ENCODE measurements around the gene FBXL19. TPM values are rescaled to one million over a fixed set of nuclear protein-coding genes. Genes with fewer than 3 reads are reported as not detected.

FBXL19 gene
- total and polyA plus RNA-seq, 9 of the 15 experiments (the other 6 are each of a cell fraction or from before 2014, with no cell fraction given), result 0.13 to 48.0 (median 13.5) TPM; not detected in 1

DNA sequence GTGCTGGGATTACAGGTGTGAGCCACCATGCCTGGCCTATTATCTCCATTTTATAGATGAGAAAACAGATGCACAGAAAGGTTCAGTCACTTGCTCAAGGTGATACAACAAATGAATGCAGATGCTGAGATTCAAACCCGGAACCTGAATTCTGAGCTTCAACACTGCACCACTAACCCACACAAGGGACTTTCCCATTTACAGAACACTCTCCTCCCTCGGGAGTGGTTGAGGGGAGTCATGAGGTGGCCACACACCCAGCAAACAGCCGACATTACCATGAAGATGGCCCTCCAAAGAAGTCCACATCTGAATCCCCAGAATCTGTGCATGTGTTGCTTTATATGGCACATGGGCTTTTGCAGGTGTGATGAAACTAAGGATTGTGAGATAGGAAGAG is 38.6 kb upstream of the FBXL19 start:
- ChIA-PET POLR2A (interaction anchor here (1.4 kb wide), 1 partner anchor 10 kb away, joined by 4 read pairs; no protein-coding TSS in a partner anchor), CTCF (ENCODE audit: low intra/inter-chr PET ratio) (no interaction called here)
- BruUV-seq (replicated peaks), result no TSS peak
- intact Hi-C loops (cut with micrococcal nuclease) (no loop called here), in situ Hi-C loops (cut with MboI) (no loop called here)
- Histone ChIP-seq H3K27ac (ENCODE audit: extremely low read depth, low read depth, low read length) (no peak overlapping the region), H2AFZ (ENCODE audit: low read depth, low read length) (no peak overlapping the region), H3K9me3 (replicated peaks; ENCODE audit: control insufficient read depth, insufficient read depth, low read depth, low read length) (no peaks in the 10 kb centered on the region), H3K4me2 (ENCODE audit: insufficient read depth, low read length) (no peak overlapping the region), H3K9me1 (ENCODE audit: control insufficient read depth, insufficient read depth, low read length) (no peaks in the 10 kb centered on the region), H3K79me2 (ENCODE audit: control insufficient read depth, insufficient read depth, low read length) (no peaks in the 10 kb centered on the region), H3K4me1 (replicated peaks in 1 of 2; ENCODE audit: control insufficient read depth in 2 of 2, insufficient read depth in 2 of 2, low read length in 2 of 2) (peaks cover 0 to 9% of the 10 kb centered on the region in 2 experiments; a peak in 2 of 5 replicates), H3K9ac (ENCODE audit: insufficient read depth in 1 of 2, low read depth in 2 of 2, low read length in 2 of 2) (no peak overlapping the region), H4K20me1 (replicated peaks; ENCODE audit: control insufficient read depth, insufficient read depth, low read length) (no peaks in the 10 kb centered on the region), H3K4me3 (no peak overlapping the region), H3K27me3 (ENCODE audit: control insufficient read depth in 2 of 2, insufficient read depth in 2 of 2, low read length in 2 of 2) (no peaks in the 10 kb centered on the region), H3K36me3 (ENCODE audit: control insufficient read depth, insufficient read depth, low read length) (peaks cover 41% of the 10 kb centered on the region; the same call in 2 of the 3 replicates)
- no peak for ATAC-seq
- FAIRE-seq, result no peak
- no peak for TF ChIP-seq HDAC3 (IDR thresholded peaks at IDR 0.05; ENCODE audit: borderline replicate concordance, partially characterized antibody)
- no peak for TF ChIP-seq HDAC6 (IDR thresholded peaks at IDR 0.05; ENCODE audit: low read depth, low read length)
- no peak for TF ChIP-seq MAFK (IDR thresholded peaks at IDR 0.05; ENCODE audit: low read length)
- no peak for TF ChIP-seq HNRNPUL1 (IDR thresholded peaks at IDR 0.05; ENCODE audit: low read length)
- TF ChIP-seq, protein P1, sequence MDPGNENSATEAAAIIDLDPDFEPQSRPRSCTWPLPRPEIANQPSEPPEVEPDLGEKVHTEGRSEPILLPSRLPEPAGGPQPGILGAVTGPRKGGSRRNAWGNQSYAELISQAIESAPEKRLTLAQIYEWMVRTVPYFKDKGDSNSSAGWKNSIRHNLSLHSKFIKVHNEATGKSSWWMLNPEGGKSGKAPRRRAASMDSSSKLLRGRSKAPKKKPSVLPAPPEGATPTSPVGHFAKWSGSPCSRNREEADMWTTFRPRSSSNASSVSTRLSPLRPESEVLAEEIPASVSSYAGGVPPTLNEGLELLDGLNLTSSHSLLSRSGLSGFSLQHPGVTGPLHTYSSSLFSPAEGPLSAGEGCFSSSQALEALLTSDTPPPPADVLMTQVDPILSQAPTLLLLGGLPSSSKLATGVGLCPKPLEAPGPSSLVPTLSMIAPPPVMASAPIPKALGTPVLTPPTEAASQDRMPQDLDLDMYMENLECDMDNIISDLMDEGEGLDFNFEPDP (CRISPR knock-in tag; IDR thresholded peaks at IDR 0.05), result no peak
- no peak for TF ChIP-seq ZNF253 (CRISPR knock-in tag; conservative IDR thresholded peaks at IDR 0.05)
- TF ChIP-seq, protein P2, sequence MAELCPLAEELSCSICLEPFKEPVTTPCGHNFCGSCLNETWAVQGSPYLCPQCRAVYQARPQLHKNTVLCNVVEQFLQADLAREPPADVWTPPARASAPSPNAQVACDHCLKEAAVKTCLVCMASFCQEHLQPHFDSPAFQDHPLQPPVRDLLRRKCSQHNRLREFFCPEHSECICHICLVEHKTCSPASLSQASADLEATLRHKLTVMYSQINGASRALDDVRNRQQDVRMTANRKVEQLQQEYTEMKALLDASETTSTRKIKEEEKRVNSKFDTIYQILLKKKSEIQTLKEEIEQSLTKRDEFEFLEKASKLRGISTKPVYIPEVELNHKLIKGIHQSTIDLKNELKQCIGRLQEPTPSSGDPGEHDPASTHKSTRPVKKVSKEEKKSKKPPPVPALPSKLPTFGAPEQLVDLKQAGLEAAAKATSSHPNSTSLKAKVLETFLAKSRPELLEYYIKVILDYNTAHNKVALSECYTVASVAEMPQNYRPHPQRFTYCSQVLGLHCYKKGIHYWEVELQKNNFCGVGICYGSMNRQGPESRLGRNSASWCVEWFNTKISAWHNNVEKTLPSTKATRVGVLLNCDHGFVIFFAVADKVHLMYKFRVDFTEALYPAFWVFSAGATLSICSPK (IDR thresholded peaks at IDR 0.05; ENCODE audit: borderline replicate concordance), result no peak
- TF ChIP-seq, protein P3, sequence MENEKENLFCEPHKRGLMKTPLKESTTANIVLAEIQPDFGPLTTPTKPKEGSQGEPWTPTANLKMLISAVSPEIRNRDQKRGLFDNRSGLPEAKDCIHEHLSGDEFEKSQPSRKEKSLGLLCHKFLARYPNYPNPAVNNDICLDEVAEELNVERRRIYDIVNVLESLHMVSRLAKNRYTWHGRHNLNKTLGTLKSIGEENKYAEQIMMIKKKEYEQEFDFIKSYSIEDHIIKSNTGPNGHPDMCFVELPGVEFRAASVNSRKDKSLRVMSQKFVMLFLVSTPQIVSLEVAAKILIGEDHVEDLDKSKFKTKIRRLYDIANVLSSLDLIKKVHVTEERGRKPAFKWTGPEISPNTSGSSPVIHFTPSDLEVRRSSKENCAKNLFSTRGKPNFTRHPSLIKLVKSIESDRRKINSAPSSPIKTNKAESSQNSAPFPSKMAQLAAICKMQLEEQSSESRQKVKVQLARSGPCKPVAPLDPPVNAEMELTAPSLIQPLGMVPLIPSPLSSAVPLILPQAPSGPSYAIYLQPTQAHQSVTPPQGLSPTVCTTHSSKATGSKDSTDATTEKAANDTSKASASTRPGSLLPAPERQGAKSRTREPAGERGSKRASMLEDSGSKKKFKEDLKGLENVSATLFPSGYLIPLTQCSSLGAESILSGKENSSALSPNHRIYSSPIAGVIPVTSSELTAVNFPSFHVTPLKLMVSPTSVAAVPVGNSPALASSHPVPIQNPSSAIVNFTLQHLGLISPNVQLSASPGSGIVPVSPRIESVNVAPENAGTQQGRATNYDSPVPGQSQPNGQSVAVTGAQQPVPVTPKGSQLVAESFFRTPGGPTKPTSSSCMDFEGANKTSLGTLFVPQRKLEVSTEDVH (IDR thresholded peaks at IDR 0.05; ENCODE audit: low read depth, partially characterized antibody), result no peak
- TF ChIP-seq ETS2 (tag; IDR thresholded peaks at IDR 0.05; ENCODE audit: borderline replicate concordance, poor library complexity, severe bottlenecking), result no peak
- TF ChIP-seq HDAC1 (IDR thresholded peaks at IDR 0.05), result no peak
- TF ChIP-seq MCM7 (IDR thresholded peaks at IDR 0.05), result no peak
- TF ChIP-seq LEF1 (IDR thresholded peaks at IDR 0.05), result no peak
- TF ChIP-seq MIER1 (IDR thresholded peaks at IDR 0.05; ENCODE audit: low read depth), result no peak
- TF ChIP-seq ZBTB7A (IDR thresholded peaks at IDR 0.05; ENCODE audit: borderline replicate concordance, control insufficient read depth, low read depth, low read length), result no peak
- no peak for TF ChIP-seq ZNF696 (CRISPR knock-in tag; conservative IDR thresholded peaks at IDR 0.05)
- no peak for TF ChIP-seq KDM1A (IDR thresholded peaks at IDR 0.05)
- no peak for DNase-seq (ENCODE audit: extremely low read depth in 1 of 4, low spot score in 3 of 4)
- 71% methylated on average over 3 of the region's 3 CpGs for WGBS (ENCODE audit: insufficient coverage, low coverage, missing lambda C conversion rate)

Data from K562 (cell line).